Tibial nerve (tissue), 4 donors: ENCODE results near the gene UTS2B. TPM values are rescaled to one million over a fixed set of nuclear protein-coding genes. Genes with fewer than 3 reads are reported as not detected.
A peak's percentile ranks its signal among the peaks of the same experiment; 100 is the strongest.

ENCODE experiments used
- DNase-seq, 2 donors: peaks; one replicate each; pipeline ENCODE4 v3.0.0-alpha.2; 2019; ENCODE audit warnings: low spot score in 2 of 2
- H3K27ac ChIP-seq, 4 donors: fragments of 200-600 bp; sonication (generic) in 3 of 4; one replicate each; pipeline ENCODE4 v1.5.1; 2017 to 2019; ENCODE audit warnings: mild to moderate bottlenecking in 1 of 4
- H3K27me3 ChIP-seq, 2 donors: fragments of 200-600 bp; sonication (generic) in 1 of 2; one replicate each; pipeline versions ENCODE4 v1.5.1 to v1.6.0; 2017 to 2019
- H3K36me3 ChIP-seq, 3 donors: fragments of 200-600 bp; sonication (generic); one replicate each; pipeline ENCODE4 v1.5.1; 2018 to 2019
- H3K4me1 ChIP-seq, 4 donors: fragments of 200-600 bp; sonication (generic) in 3 of 4; one replicate each; pipeline ENCODE4 v1.5.1; 2017 to 2019
- H3K4me3 ChIP-seq, 4 donors: fragments of 200-600 bp; sonication (generic) in 3 of 4; one replicate each; pipeline ENCODE4 v1.5.1; 2017 to 2019; ENCODE audit warnings: mild to moderate bottlenecking in 1 of 4, moderate library complexity in 1 of 4
- H3K9me3 ChIP-seq, 4 donors: fragments of 200-600 bp; sonication (generic) in 3 of 4; one replicate each; pipeline ENCODE4 v1.5.1; 2017 to 2019
- CTCF ChIP-seq, 5 experiments: fragments of 200-600 bp in 3 of 5; fragments of 450-650 bp in 2 of 5; sonication (generic) in 3 of 5; IDR thresholded peaks; one replicate each; pipeline ENCODE4 v1.5.1; 2016 to 2019; ENCODE audit warnings: antibody characterized with exemption in 5 of 5, mild to moderate bottlenecking in 3 of 5, moderate library complexity in 2 of 5
- EP300 ChIP-seq, 2 donors: sonication (generic); formaldehyde crosslinking; IDR thresholded peaks; one replicate each; pipeline ENCODE4 v1.6.1; 2017; ENCODE audit warnings: antibody characterized with exemption in 2 of 2, mild to moderate bottlenecking in 1 of 2
- POLR2A ChIP-seq, 2 donors: fragments of 450-650 bp; IDR thresholded peaks; one replicate each; pipeline ENCODE4 v1.6.1; 2017; ENCODE audit warnings: antibody characterized with exemption in 2 of 2, mild to moderate bottlenecking in 2 of 2, moderate library complexity in 2 of 2
- WGBS, 2 donors: methylation state at CpG; one replicate each; pipeline ENCODE4 v1.1.5; 2018; 5-methylcytosine and 5-hydroxymethylcytosine counted together
- total RNA-seq, 4 donors: library from RNA; depleted of rRNA; stranded (reverse); fragments of >200 nt; gene quantifications; one replicate each; pipeline ENCODE4 v1.1.0, GENCODE V29; 2016

The UTS2B gene, protein sequence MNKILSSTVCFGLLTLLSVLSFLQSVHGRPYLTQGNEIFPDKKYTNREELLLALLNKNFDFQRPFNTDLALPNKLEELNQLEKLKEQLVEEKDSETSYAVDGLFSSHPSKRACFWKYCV
- 1 to 10 TPM in 1 of 4 donors, under 1 TPM in 1, not detected in 2; 0.90 to 2.7 TPM for total RNA-seq

DNA sequence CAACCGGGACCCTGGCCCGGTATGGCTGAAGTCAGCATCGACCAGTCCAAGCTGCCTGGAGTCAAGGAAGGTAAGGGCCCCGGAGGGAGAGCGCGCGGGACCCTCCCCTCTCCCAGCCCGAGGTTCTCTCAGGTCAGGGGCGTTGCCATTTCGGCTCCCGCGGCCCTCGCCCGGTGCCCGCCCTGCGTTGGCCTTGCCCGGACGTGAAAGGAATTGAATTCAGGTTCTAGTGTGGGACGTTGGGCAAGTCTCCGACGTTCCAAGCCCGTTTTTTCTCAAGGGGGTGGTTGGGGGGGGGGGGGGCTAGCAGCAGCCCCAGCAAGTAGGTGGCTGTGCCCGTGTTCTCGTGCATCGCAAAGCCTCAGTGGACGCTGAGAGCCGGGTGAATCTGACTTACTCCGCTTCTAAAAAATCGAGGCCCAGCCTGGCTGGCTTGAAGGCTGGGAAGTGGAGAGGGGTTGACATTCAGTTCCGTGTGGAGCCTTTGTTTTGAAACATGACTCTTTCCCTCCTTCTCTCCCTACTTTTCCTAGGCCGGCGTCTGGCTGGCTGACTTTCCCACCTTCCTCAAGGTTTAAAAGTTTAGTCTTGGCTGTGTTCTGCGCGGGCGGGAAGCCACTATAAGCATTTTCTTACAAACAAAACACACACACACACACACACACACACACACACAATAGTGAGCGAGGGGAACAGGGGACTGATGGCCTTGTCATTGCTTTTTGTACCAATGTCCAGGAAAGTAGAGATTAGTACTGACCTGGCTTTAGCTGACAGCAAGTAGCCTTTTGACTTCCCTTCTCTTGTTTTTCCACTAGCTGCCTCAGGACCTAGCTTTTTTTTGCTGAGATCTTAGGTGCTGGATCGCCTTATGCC lies at the start of gene UTS2B:
Gene UTS2B, minus strand, starts transcription at position 873 of the 876 bp plus-strand sequence. CDS start 48,337 bp downstream, outside the sequence.
- Histone ChIP-seq H3K9me3 (no peaks in the 10 kb centered on the region), H3K36me3 (no peaks in the 10 kb centered on the region), H3K4me1 (peaks cover 0 to 54% (median 25%) of the 10 kb centered on the region in 4 donors), H3K27me3 (no peaks in the 10 kb centered on the region), H3K4me3 (peak within 1 kb of the TSS; percentile 70 to 88 (median 82)), H3K27ac (peak within 1 kb of the TSS; percentile 83 to 97 (median 94))
- 1 to 2% methylated on average over 24 to 37 of the region's 37 CpGs for WGBS, 2 donors
- TF ChIP-seq CTCF (IDR thresholded peaks at IDR 0.05): no peak
- no peak for TF ChIP-seq POLR2A (IDR thresholded peaks at IDR 0.05)
- no peak for TF ChIP-seq EP300 (IDR thresholded peaks at IDR 0.05)
- DNase-seq: no peak

GRCh38 chr3:191380001-191380400 lies 49.7 kb upstream of the UTS2B start:
- TF ChIP-seq POLR2A (IDR thresholded peaks at IDR 0.05) (no peak), CTCF (IDR thresholded peaks at IDR 0.05) (no peak)
- WGBS, 2 donors: 42 to 51% methylated on average over 2 of the region's 2 CpGs
- DNase-seq: no peak
- Histone ChIP-seq H3K4me1 (peaks cover 0 to 47% (median 24%) of the 10 kb centered on the region in 4 donors), H3K36me3 (peaks cover 0 to 52% (median 8%) of the 10 kb centered on the region in 3 donors), H3K4me3 (no peak overlapping the region), H3K9me3 (no peaks in the 10 kb centered on the region), H3K27me3 (no peaks in the 10 kb centered on the region), H3K27ac (no peak overlapping the region)

- Histone ChIP-seq H3K4me3 (no peak overlapping the region), H3K27ac (no peak overlapping the region), H3K9me3 (no peaks in the 10 kb centered on the region), H3K4me1 (peaks cover 0 to 48% (median 24%) of the 10 kb centered on the region in 4 donors), H3K27me3 (no peaks in the 10 kb centered on the region), H3K36me3 (peaks cover 0 to 49% (median 8%) of the 10 kb centered on the region in 3 donors)
- WGBS, 2 donors: 77 to 91% methylated on average over 2 of the region's 2 CpGs
- TF ChIP-seq CTCF (IDR thresholded peaks at IDR 0.05) (no peak), EP300 (IDR thresholded peaks at IDR 0.05) (no peak), POLR2A (IDR thresholded peaks at IDR 0.05) (no peak)
- DNase-seq: no peak
Observed at GRCh38 chr3:191379446-191379845, 49.1 kb upstream of the UTS2B start.

DNA sequence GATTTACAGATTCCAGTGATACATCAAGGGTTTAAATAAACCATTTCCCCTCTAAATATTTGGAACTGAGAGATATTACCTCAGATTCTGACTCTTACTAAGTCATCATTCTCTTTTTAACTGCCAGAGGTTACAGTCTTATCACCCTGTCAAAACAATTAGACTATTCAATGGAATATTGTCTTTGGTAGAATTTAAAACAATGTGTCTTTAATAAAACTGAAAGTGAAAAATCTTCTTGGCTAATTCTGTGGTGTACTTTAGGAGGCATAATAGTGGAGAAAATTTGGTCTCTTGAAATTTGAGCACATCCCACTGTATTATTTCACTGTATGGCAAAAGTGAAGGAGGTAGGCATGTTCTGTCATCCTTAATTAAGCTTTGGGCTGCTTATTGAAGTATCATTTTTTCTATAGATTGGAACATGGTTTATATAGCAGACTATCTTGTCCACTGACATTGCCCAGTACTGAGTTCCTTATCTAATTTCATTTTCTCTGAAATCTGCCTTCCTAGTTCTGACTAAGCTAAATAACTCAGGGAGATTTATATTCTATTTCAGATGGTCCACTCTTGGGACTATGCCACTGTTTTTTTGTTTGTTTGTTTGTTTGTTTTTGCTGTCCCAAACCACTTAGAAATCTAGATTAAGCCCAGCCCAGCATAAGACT lies 48.0 kb upstream of the UTS2B start:
- Histone ChIP-seq H3K27me3 (no peaks in the 10 kb centered on the region), H3K36me3 (peaks cover 0 to 46% (median 8%) of the 10 kb centered on the region in 3 donors), H3K9me3 (no peaks in the 10 kb centered on the region), H3K4me3 (no peak overlapping the region), H3K4me1 (peaks cover 0 to 56% (median 24%) of the 10 kb centered on the region in 4 donors), H3K27ac (peak overlapping the region in 2 of 4 donors; percentile 8 to 66)
- TF ChIP-seq POLR2A (IDR thresholded peaks at IDR 0.05) (no peak), EP300 (IDR thresholded peaks at IDR 0.05) (no peak), CTCF (IDR thresholded peaks at IDR 0.05) (no peak)
- no peak for DNase-seq
